Measurements from ENCODE around the gene PIGN. TPM values are rescaled to one million over a fixed set of nuclear protein-coding genes. Genes with fewer than 3 reads are reported as not detected.

PIGN gene
- total RNA-seq, 2 experiments from 2014 or later: 24.9 to 28.1 TPM

- DNase-seq (no peak), ATAC-seq (no peak)
- TF ChIP-seq CTCF (IDR thresholded peaks at IDR 0.05): no peak
- intact Hi-C loops (cut with micrococcal nuclease): no loop called here
- Mint-ChIP-seq H3K4me3 (no peak overlapping the region), H3K27ac (no peak overlapping the region), H3K36me3 (ENCODE audit: low read depth) (peaks cover 1% of the 10 kb centered on the region), H3K4me1 (ENCODE audit: low read depth) (no peaks in the 10 kb centered on the region), H3K27me3 (no peaks in the 10 kb centered on the region), H3K9me3 (no peaks in the 10 kb centered on the region)
- ChIA-PET CTCF (no interaction called here), POLR2A (no interaction called here)
Observed at GRCh38 chr18:62069556-62069955, 117.3 kb downstream of the PIGN start.

- Mint-ChIP-seq H3K4me3 (no peak overlapping the region), H3K27me3 (no peaks in the 10 kb centered on the region), H3K27ac (no peak overlapping the region), H3K9me3 (no peaks in the 10 kb centered on the region), H3K36me3 (ENCODE audit: low read depth) (peaks cover 9% of the 10 kb centered on the region), H3K4me1 (ENCODE audit: low read depth) (no peaks in the 10 kb centered on the region)
- intact Hi-C loops (cut with micrococcal nuclease): no loop called here
- ChIA-PET POLR2A (interaction anchor here (1.0 kb wide), 1 partner anchor 121 kb away, joined by 4 read pairs; the partner anchor contains the start of genes PIGN and RELCH), CTCF (no interaction called here)
- DNase-seq (no peak), ATAC-seq (no peak)
- no peak for TF ChIP-seq CTCF (IDR thresholded peaks at IDR 0.05)
Observed at GRCh38 chr18:62066102-62066818, 120.6 kb downstream of the PIGN start.

- no peak for TF ChIP-seq CTCF (IDR thresholded peaks at IDR 0.05)
- Mint-ChIP-seq H3K4me3 (no peak overlapping the region), H3K36me3 (ENCODE audit: low read depth) (peaks cover 16% of the 10 kb centered on the region), H3K9me3 (peaks cover 3% of the 10 kb centered on the region), H3K27ac (no peak overlapping the region), H3K4me1 (ENCODE audit: low read depth) (no peaks in the 10 kb centered on the region), H3K27me3 (no peaks in the 10 kb centered on the region)
- no peak for ATAC-seq
- ChIA-PET POLR2A (no interaction called here), CTCF (no interaction called here)
- DNase-seq: no peak
- intact Hi-C loops (cut with micrococcal nuclease): no loop called here
Observed at GRCh38 chr18:62064361-62064760, 122.5 kb downstream of the PIGN start.

GRCh38 chr18:62061821-62062478, 124.9 kb downstream of the PIGN start:
- Mint-ChIP-seq H3K27me3 (no peaks in the 10 kb centered on the region), H3K4me1 (ENCODE audit: low read depth) (no peaks in the 10 kb centered on the region), H3K27ac (no peak overlapping the region), H3K4me3 (no peak overlapping the region), H3K9me3 (peaks cover 7% of the 10 kb centered on the region), H3K36me3 (ENCODE audit: low read depth) (peaks cover 25% of the 10 kb centered on the region)
- DNase-seq: no peak
- ChIA-PET CTCF (no interaction called here), POLR2A (interaction anchor here (0.7 kb wide), 1 partner anchor 419 kb away, joined by 3 read pairs; no protein-coding TSS in a partner anchor)
- intact Hi-C loops (cut with micrococcal nuclease): no loop called here
- TF ChIP-seq CTCF (IDR thresholded peaks at IDR 0.05): no peak
- no peak for ATAC-seq

- CTCF ChIA-PET: no interaction called here
- TF ChIP-seq CTCF (IDR thresholded peaks at IDR 0.05): no peak
- POLR2A ChIA-PET: no interaction called here
- DNase-seq (no peak), ATAC-seq (no peak)
- Mint-ChIP-seq H3K4me3 (no peak overlapping the region), H3K4me1 (ENCODE audit: low read depth) (no peaks in the 10 kb centered on the region), H3K36me3 (ENCODE audit: low read depth) (peaks cover 26% of the 10 kb centered on the region), H3K9me3 (peaks cover 7% of the 10 kb centered on the region), H3K27me3 (no peaks in the 10 kb centered on the region), H3K27ac (no peak overlapping the region)
- intact Hi-C loops (cut with micrococcal nuclease): no loop called here
Observed at GRCh38 chr18:62060820-62061219, 126.0 kb downstream of the PIGN start.

Measured in activated CD8-positive, alpha-beta T cell treated with anti-CD3 and anti-CD28 coated beads for 36 hours (primary cell).